GM23338 (cell line): Measurements from ENCODE around the gene FMN1. TPM values are rescaled to one million over a fixed set of nuclear protein-coding genes. Genes with fewer than 3 reads are reported as not detected.

Experiments used
- ATAC-seq: fragments of 200-7000 bp; cut with Tn5 transposase; 3 replicates; pipeline ENCODE4 v1.9.1; 2020
- DNase-seq: peaks from one replicate; pipeline ENCODE4 v3.0.0-alpha.2; 2015; ENCODE audit warnings: low spot score
- H2AFZ ChIP-seq: fragments of 200-600 bp; sonication (generic); 2 replicates; pipeline ENCODE4 v1.8.0; 2016; ENCODE audit warnings: antibody characterized with exemption, mild to moderate bottlenecking, moderate library complexity
- H3F3A ChIP-seq: fragments of 200-600 bp; sonication (generic); replicated peaks from 2 replicates; pipeline ENCODE4 v1.8.0; 2017; ENCODE audit warnings: antibody characterized with exemption, mixed run types, low read depth
- H3K27ac ChIP-seq: fragments of 200-600 bp; sonication (generic); 2 replicates; pipeline ENCODE4 v1.6.1; 2016; ENCODE audit warnings: low read depth
- H3K27me3 ChIP-seq: fragments of 200-600 bp; sonication (generic); 2 replicates; pipeline ENCODE4 v1.8.0; 2016; ENCODE audit warnings: mild to moderate bottlenecking, mixed run types, moderate library complexity; ENCODE audit not compliant: insufficient read depth
- H3K36me3 ChIP-seq: fragments of 200-600 bp; sonication (generic); 2 replicates; pipeline ENCODE4 v1.8.0; 2016; ENCODE audit warnings: mild to moderate bottlenecking; ENCODE audit not compliant: insufficient read depth
- H3K4me1 ChIP-seq: fragments of 200-600 bp; sonication (generic); 2 replicates; pipeline ENCODE4 v1.8.0; 2016; ENCODE audit warnings: mild to moderate bottlenecking, moderate library complexity; ENCODE audit not compliant: insufficient read depth
- H3K4me2 ChIP-seq: fragments of 200-600 bp; sonication (generic); 2 replicates; pipeline ENCODE4 v1.7.1; 2017; ENCODE audit warnings: mixed run types
- H3K4me3 ChIP-seq: fragments of 200-600 bp; sonication (generic); 2 replicates; pipeline ENCODE4 v1.6.1; 2016; ENCODE audit warnings: mixed run types
- H3K79me2 ChIP-seq: fragments of 200-600 bp; sonication (generic); replicated peaks from 2 replicates; pipeline ENCODE4 v1.8.0; 2017; ENCODE audit warnings: mild to moderate bottlenecking; ENCODE audit not compliant: insufficient read depth
- H3K9me2 ChIP-seq: fragments of 200-600 bp; sonication (generic); 2 replicates; pipeline ENCODE4 v1.8.0; 2017; ENCODE audit not compliant: insufficient read depth
- H4K20me1 ChIP-seq: fragments of 200-600 bp; sonication (generic); replicated peaks from 2 replicates; pipeline ENCODE4 v1.8.0; 2017; ENCODE audit warnings: mild to moderate bottlenecking; ENCODE audit not compliant: insufficient read depth
- H3K27ac Mint-ChIP-seq: 2 replicates; pipeline ENCODE4 v1.8.0; 2020; ENCODE audit warnings: inconsistent platforms, mild to moderate bottlenecking, moderate library complexity, mixed read lengths
- H3K27me3 Mint-ChIP-seq: 3 replicates; pipeline ENCODE4 v1.8.0; 2022; ENCODE audit warnings: low read depth, mild to moderate bottlenecking, moderate library complexity, mixed read lengths, inconsistent platforms; ENCODE audit not compliant: insufficient read depth, poor library complexity
- H3K36me3 Mint-ChIP-seq: 3 replicates; pipeline ENCODE4 v1.8.0; 2021; ENCODE audit warnings: low read depth, mild to moderate bottlenecking, inconsistent platforms, moderate library complexity, mixed read lengths
- H3K4me1 Mint-ChIP-seq: 3 replicates; pipeline ENCODE4 v1.8.0; 2020; ENCODE audit warnings: mild to moderate bottlenecking, inconsistent platforms, mixed read lengths
- H3K4me3 Mint-ChIP-seq: 3 replicates; pipeline ENCODE4 v1.8.0; 2021; ENCODE audit warnings: moderate library complexity, mild to moderate bottlenecking, inconsistent platforms, mixed read lengths
- H3K9me3 Mint-ChIP-seq: 3 replicates; pipeline ENCODE4 v1.8.0; 2020; ENCODE audit warnings: moderate library complexity, mild to moderate bottlenecking, inconsistent platforms, mixed read lengths
- CREB1 ChIP-seq: fragments of 250-450 bp; sonication (Bioruptor Pico); IDR thresholded peaks from 2 replicates; pipeline ENCODE4 v1.5.0; 2020; ENCODE audit warnings: low read depth, mild to moderate bottlenecking, moderate library complexity
- EZH2 ChIP-seq: fragments of 200-600 bp; sonication (generic); IDR thresholded peaks from one replicate; pipeline ENCODE4 v1.8.0; 2017; ENCODE audit warnings: antibody characterized with exemption, mild to moderate bottlenecking, low read depth; ENCODE audit not compliant: unreplicated experiment
- EZH2phosphoT487 ChIP-seq: fragments of 200-600 bp; sonication (generic); IDR thresholded peaks from one replicate; pipeline ENCODE4 v1.8.1; 2018; ENCODE audit warnings: antibody characterized with exemption; ENCODE audit not compliant: unreplicated experiment
- JUNB ChIP-seq: IDR thresholded peaks from one replicate; pipeline ENCODE4 v1.6.1; 2016; ENCODE audit warnings: antibody characterized with exemption; ENCODE audit not compliant: unreplicated experiment
- NANOG ChIP-seq: IDR thresholded peaks from 2 replicates; pipeline ENCODE4 v1.6.1; 2016; ENCODE audit warnings: antibody characterized with exemption, borderline replicate concordance
- POLR2AphosphoS5 ChIP-seq: IDR thresholded peaks from 2 replicates; pipeline ENCODE4 v1.6.1; 2016; ENCODE audit warnings: antibody characterized with exemption, low read depth
- ZNF114 ChIP-seq: fragments of 250-450 bp; sonication (Bioruptor Pico); IDR thresholded peaks from 2 replicates; pipeline ENCODE4 v1.5.0; 2020; ENCODE audit warnings: mild to moderate bottlenecking, moderate library complexity
- ZNF331 ChIP-seq: fragments of 250-450 bp; sonication (Bioruptor Pico); IDR thresholded peaks from 2 replicates; pipeline ENCODE4 v1.5.0; 2020; ENCODE audit warnings: low read depth, mild to moderate bottlenecking, moderate library complexity
- ZNF462 ChIP-seq: fragments of 250-450 bp; sonication (Bioruptor Pico); IDR thresholded peaks from 2 replicates; pipeline ENCODE4 v1.5.0; 2020; ENCODE audit warnings: mild to moderate bottlenecking, moderate library complexity
- polyA plus RNA-seq: library from polyadenylated mRNA; unstranded; fragments of >200 nt; fragmentation: Nextera tagmentation; extraction: Ambion mirVana; gene quantifications from 2 replicates; pipeline ENCODE4 v1.2.1, GENCODE V29; 2016
- total RNA-seq: library from RNA; depleted of rRNA; stranded (reverse); fragments of >200 nt; shearing (Covaris generic); gene quantifications from 2 replicates; pipeline ENCODE4 v1.2.3, GENCODE V29; 2014
- TF ChIP-seq, protein P1 (sequence below): IDR thresholded peaks from 2 replicates; pipeline ENCODE4 v1.6.1; 2016; ENCODE audit warnings: antibody characterized with exemption
- TF ChIP-seq, protein P2 (sequence below), 2 experiments: fragments of 200-600 bp in 1 of 2; sonication (generic) in 1 of 2; conservative IDR thresholded peaks; 2 replicates each; pipeline versions ENCODE4 v1.5.1 to v1.6.1; 2016 to 2017; ENCODE audit warnings: antibody characterized with exemption in 2 of 2, low read depth in 2 of 2, mild to moderate bottlenecking in 2 of 2, moderate library complexity in 1 of 2

FMN1 gene
- total and polyA plus RNA-seq, 2 experiments from 2014 or later: 1.2 to 1.6 TPM

DNA sequence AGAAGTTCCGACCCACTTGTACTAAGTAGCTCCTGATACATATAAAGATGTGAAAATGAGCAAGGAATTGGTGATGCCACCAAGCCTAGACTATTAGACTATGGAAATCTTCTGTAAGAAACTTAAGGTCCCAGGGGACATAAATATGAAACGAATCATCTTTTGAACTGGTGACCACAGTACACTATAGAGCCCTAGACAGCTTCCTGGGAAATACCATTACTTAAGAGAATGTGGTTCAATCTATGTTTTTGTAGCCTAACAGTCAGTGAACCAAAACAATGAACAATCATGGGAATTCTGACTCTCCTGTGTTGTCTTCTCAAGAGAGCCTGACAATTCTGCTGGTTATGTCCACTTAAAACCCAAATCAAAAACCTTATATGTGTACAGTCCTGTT is 285.1 kb downstream of the FMN1 start (continued):
- no peak for TF ChIP-seq ZNF462 (CRISPR knock-in tag)
- TF ChIP-seq ZNF114: no peak
- no peak for TF ChIP-seq ZNF331 (CRISPR knock-in tag)
- TF ChIP-seq, protein P1, sequence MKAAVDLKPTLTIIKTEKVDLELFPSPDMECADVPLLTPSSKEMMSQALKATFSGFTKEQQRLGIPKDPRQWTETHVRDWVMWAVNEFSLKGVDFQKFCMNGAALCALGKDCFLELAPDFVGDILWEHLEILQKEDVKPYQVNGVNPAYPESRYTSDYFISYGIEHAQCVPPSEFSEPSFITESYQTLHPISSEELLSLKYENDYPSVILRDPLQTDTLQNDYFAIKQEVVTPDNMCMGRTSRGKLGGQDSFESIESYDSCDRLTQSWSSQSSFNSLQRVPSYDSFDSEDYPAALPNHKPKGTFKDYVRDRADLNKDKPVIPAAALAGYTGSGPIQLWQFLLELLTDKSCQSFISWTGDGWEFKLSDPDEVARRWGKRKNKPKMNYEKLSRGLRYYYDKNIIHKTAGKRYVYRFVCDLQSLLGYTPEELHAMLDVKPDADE: no peak
- TF ChIP-seq EZH2: no peak
- no peak for TF ChIP-seq CREB1 (CRISPR knock-in tag)

DNA sequence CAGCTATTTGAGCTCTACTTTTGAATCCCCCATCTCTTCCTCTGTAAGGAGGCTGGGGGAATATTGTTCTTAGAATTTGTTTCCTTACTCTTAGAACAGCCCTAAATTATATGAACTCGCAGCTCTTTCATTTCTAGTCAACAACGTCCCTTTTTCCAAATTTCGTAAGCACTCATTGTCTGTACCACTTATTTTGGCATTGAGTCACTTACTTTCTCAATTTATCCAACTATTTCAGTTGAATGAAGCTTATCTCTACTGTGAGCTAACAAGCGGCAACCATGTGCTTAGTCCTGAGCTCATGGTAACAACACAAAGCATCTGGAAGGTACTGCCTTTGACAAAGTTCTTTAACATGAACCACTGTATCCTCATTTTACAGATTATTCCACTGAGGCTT is 285.6 kb downstream of the FMN1 start:
- H3K27ac ChIP-seq: no peak overlapping the region
- H3K27me3 Mint-ChIP-seq: peaks cover 8% of the 10 kb centered on the region
- no peaks in the 10 kb centered on the region for H3K27me3 ChIP-seq
- no peaks in the 10 kb centered on the region for H3F3A ChIP-seq
- ATAC-seq: no peak
- peaks cover 11% of the 10 kb centered on the region for H3K4me1 Mint-ChIP-seq
- DNase-seq: no peak
- H3K4me1 ChIP-seq: peaks cover 9% of the 10 kb centered on the region; the same call in 1 of the 2 replicates
- no peak overlapping the region for H3K4me3 Mint-ChIP-seq
- no peaks in the 10 kb centered on the region for H3K36me3 ChIP-seq
- no peaks in the 10 kb centered on the region for H4K20me1 ChIP-seq
- no peak overlapping the region for H2AFZ ChIP-seq
- no peaks in the 10 kb centered on the region for H3K36me3 Mint-ChIP-seq
- H3K9me2 ChIP-seq: peaks cover 12% of the 10 kb centered on the region; the same call in 1 of the 2 replicates
- H3K27ac Mint-ChIP-seq: no peak overlapping the region
- no peaks in the 10 kb centered on the region for H3K9me3 Mint-ChIP-seq
- no peak overlapping the region for H3K4me2 ChIP-seq
- no peak overlapping the region for H3K4me3 ChIP-seq
- no peaks in the 10 kb centered on the region for H3K79me2 ChIP-seq
- no peak for TF ChIP-seq EZH2
- TF ChIP-seq, protein P1: no peak
- TF ChIP-seq CREB1 (CRISPR knock-in tag): no peak
- TF ChIP-seq NANOG: no peak
- no peak for TF ChIP-seq EZH2phosphoT487
- no peak for TF ChIP-seq POLR2AphosphoS5
- no peak for TF ChIP-seq JUNB
- TF ChIP-seq, protein P2, sequence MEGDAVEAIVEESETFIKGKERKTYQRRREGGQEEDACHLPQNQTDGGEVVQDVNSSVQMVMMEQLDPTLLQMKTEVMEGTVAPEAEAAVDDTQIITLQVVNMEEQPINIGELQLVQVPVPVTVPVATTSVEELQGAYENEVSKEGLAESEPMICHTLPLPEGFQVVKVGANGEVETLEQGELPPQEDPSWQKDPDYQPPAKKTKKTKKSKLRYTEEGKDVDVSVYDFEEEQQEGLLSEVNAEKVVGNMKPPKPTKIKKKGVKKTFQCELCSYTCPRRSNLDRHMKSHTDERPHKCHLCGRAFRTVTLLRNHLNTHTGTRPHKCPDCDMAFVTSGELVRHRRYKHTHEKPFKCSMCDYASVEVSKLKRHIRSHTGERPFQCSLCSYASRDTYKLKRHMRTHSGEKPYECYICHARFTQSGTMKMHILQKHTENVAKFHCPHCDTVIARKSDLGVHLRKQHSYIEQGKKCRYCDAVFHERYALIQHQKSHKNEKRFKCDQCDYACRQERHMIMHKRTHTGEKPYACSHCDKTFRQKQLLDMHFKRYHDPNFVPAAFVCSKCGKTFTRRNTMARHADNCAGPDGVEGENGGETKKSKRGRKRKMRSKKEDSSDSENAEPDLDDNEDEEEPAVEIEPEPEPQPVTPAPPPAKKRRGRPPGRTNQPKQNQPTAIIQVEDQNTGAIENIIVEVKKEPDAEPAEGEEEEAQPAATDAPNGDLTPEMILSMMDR (conservative IDR thresholded peaks at IDR 0.05; ENCODE audit: low read depth in 2 of 2): no peak
- no peak for TF ChIP-seq ZNF114
